IMR-90 (cell line): ENCODE results near the gene C13orf46. TPM values are rescaled to one million over a fixed set of nuclear protein-coding genes. Genes with fewer than 3 reads are reported as not detected.

ENCODE experiments used
- ATAC-seq: fragments of 200-7000 bp; cut with Tn5 transposase; 2 replicates; pipeline ENCODE4 v1.9.1; 2020; ENCODE audit warnings: low read depth, mild to moderate bottlenecking, moderate library complexity
- BruUV-seq: library from RNA; stranded (reverse); fragments of 400-500 nt; replicated peaks from 2 replicates; lab custom pipeline; 2021; lab: Mats Ljungman, UMichigan
- CTCF ChIA-PET: fragments of 300-600 bp; formaldehyde crosslinking; extraction: SDS; loops from one replicate; lab custom pipeline; 2021; ENCODE audit warnings: antibody characterized with exemption; lab: Yijun Ruan, JAX
- POLR2A ChIA-PET: fragments of 300-600 bp; sonication (Branson Sonifier 250); formaldehyde crosslinking; loops from one replicate; lab custom pipeline; 2022; ENCODE audit warnings: antibody characterized with exemption; ENCODE audit not compliant: unreplicated experiment; lab: Charles Lee
- DNase-seq: peaks from one replicate; pipeline ENCODE4 v3.0.0; 2013
- H2AFZ ChIP-seq: replicated peaks from 2 replicates; pipeline ENCODE3; 2013; ENCODE audit warnings: low read length, mild to moderate bottlenecking; ENCODE audit not compliant: poor library complexity
- H2AK5ac ChIP-seq: 2 replicates; pipeline ENCODE4 v1.6.1; 2013; ENCODE audit warnings: low read depth, low read length, inconsistent platforms
- H2AK9ac ChIP-seq: replicated peaks from 2 replicates; pipeline ENCODE3; 2013; ENCODE audit warnings: mild to moderate bottlenecking, low read depth, low read length, moderate library complexity; ENCODE audit not compliant: poor library complexity
- H2BK120ac ChIP-seq: 2 replicates; pipeline ENCODE4 v1.6.1; 2013; ENCODE audit warnings: low read depth, low read length, inconsistent platforms
- H2BK15ac ChIP-seq: 3 replicates; pipeline ENCODE4 v1.6.1; 2013; ENCODE audit warnings: low read depth, low read length, inconsistent platforms
- H2BK20ac ChIP-seq: 2 replicates; pipeline ENCODE4 v1.6.1; 2013; ENCODE audit warnings: low read depth, mild to moderate bottlenecking, inconsistent platforms, low read length, moderate library complexity
- H2BK5ac ChIP-seq: 2 replicates; pipeline ENCODE4 v1.6.1; 2013; ENCODE audit warnings: mild to moderate bottlenecking, low read depth, low read length, inconsistent platforms; ENCODE audit not compliant: poor library complexity, severe bottlenecking
- H3K14ac ChIP-seq: replicated peaks from 2 replicates; pipeline ENCODE4 v1.6.1; 2013; ENCODE audit warnings: low read depth, low read length, inconsistent platforms
- H3K18ac ChIP-seq: 2 replicates; pipeline ENCODE4 v1.6.1; 2013; ENCODE audit warnings: low read depth, low read length, control low read depth
- H3K23ac ChIP-seq: 2 replicates; pipeline ENCODE4 v1.6.1; 2013; ENCODE audit warnings: low read depth, low read length, inconsistent platforms
- H3K27ac ChIP-seq: 2 replicates; pipeline ENCODE4 v1.5.1; 2013; ENCODE audit warnings: mild to moderate bottlenecking, control low read depth, low read length; ENCODE audit not compliant: insufficient read depth
- H3K27me3 ChIP-seq: 2 replicates; pipeline ENCODE4 v1.6.1; 2013; ENCODE audit warnings: low read length; ENCODE audit not compliant: control insufficient read depth, insufficient read depth
- H3K36me3 ChIP-seq: 2 replicates; pipeline ENCODE4 v1.6.1; 2013; ENCODE audit warnings: low read length, mixed read lengths; ENCODE audit not compliant: control insufficient read depth, insufficient read depth
- H3K4ac ChIP-seq: 2 replicates; pipeline ENCODE4 v1.6.1; 2013; ENCODE audit warnings: low read depth, low read length, inconsistent platforms
- H3K4me1 ChIP-seq: 2 replicates; pipeline ENCODE4 v1.6.1; 2013; ENCODE audit warnings: low read length, mixed read lengths; ENCODE audit not compliant: control insufficient read depth, insufficient read depth
- H3K4me2 ChIP-seq: 2 replicates; pipeline ENCODE4 v1.6.1; 2013; ENCODE audit warnings: low read depth, mild to moderate bottlenecking, control low read depth, low read length, moderate library complexity
- H3K4me3 ChIP-seq: 2 replicates; pipeline ENCODE4 v1.5.1; 2013; ENCODE audit warnings: low read depth, mild to moderate bottlenecking, control low read depth, low read length, moderate library complexity; ENCODE audit not compliant: insufficient read depth
- H3K56ac ChIP-seq: 2 replicates; pipeline ENCODE4 v1.6.1; 2013; ENCODE audit warnings: low read length, inconsistent platforms; ENCODE audit not compliant: insufficient read depth; ENCODE audit errors: extremely low read depth
- H3K79me1 ChIP-seq, 2 experiments: 2 replicates each; pipeline ENCODE4 v1.6.1; 2013; ENCODE audit warnings: low read length in 2 of 2, inconsistent platforms in 1 of 2, low read depth in 1 of 2
- H3K9ac ChIP-seq: 2 replicates; pipeline ENCODE4 v1.6.1; 2013; ENCODE audit warnings: low read depth, low read length, control low read depth
- H3K9me1 ChIP-seq: 2 replicates; pipeline ENCODE4 v1.6.1; 2013; ENCODE audit warnings: low read length, inconsistent platforms; ENCODE audit not compliant: insufficient read depth
- H3K9me3 ChIP-seq: 2 replicates; pipeline ENCODE4 v1.6.1; 2013; ENCODE audit warnings: low read length; ENCODE audit not compliant: control insufficient read depth, insufficient read depth
- H4K20me1 ChIP-seq: 2 replicates; pipeline ENCODE4 v1.6.1; 2013; ENCODE audit warnings: low read length, inconsistent platforms; ENCODE audit not compliant: insufficient read depth
- H4K5ac ChIP-seq: 2 replicates; pipeline ENCODE4 v1.6.1; 2013; ENCODE audit warnings: mild to moderate bottlenecking, low read depth, low read length, control low read depth
- H4K8ac ChIP-seq, 2 experiments: 2 replicates each; pipeline ENCODE4 v1.6.1; 2013; ENCODE audit warnings: low read depth in 2 of 2, low read length in 2 of 2, control low read depth in 1 of 2, inconsistent platforms in 1 of 2
- H4K91ac ChIP-seq: 2 replicates; pipeline ENCODE4 v1.6.1; 2013; ENCODE audit warnings: low read depth, low read length, inconsistent platforms; ENCODE audit not compliant: insufficient read depth
- BHLHE40 ChIP-seq: fragments of 150-350 bp; IDR thresholded peaks from 2 replicates; pipeline ENCODE4 v1.6.1; 2016; ENCODE audit warnings: mild to moderate bottlenecking, low read depth, low read length
- CEBPB ChIP-seq: IDR thresholded peaks from 2 replicates; pipeline ENCODE4 v1.6.1; 2012; ENCODE audit warnings: low read depth, low read length, improper control_type of control experiment
- CHD1 ChIP-seq: IDR thresholded peaks from 2 replicates; pipeline ENCODE4 v1.6.1; 2012; ENCODE audit warnings: low read depth, low read length, improper control_type of control experiment
- FOS ChIP-seq: fragments of 150-350 bp; IDR thresholded peaks from 2 replicates; pipeline ENCODE4 v1.6.1; 2016; ENCODE audit warnings: low read depth, low read length
- MAFK ChIP-seq: IDR thresholded peaks from 2 replicates; pipeline ENCODE4 v1.6.1; 2012; ENCODE audit warnings: low read depth, low read length, improper control_type of control experiment
- MAZ ChIP-seq: IDR thresholded peaks from 2 replicates; pipeline ENCODE4 v1.6.1; 2012; ENCODE audit warnings: low read depth, mild to moderate bottlenecking, low read length, improper control_type of control experiment, moderate library complexity, borderline replicate concordance
- MXI1 ChIP-seq: IDR thresholded peaks from 2 replicates; pipeline ENCODE4 v1.6.1; 2012; ENCODE audit warnings: low read depth, mild to moderate bottlenecking, low read length, moderate library complexity, borderline replicate concordance
- NFE2L2 ChIP-seq: fragments of 150-350 bp; IDR thresholded peaks from 2 replicates; pipeline ENCODE4 v1.6.1; 2016; ENCODE audit warnings: low read depth, mild to moderate bottlenecking, low read length
- POLR2A ChIP-seq: IDR thresholded peaks from 2 replicates; pipeline ENCODE4 v1.6.1; 2012; ENCODE audit warnings: mild to moderate bottlenecking, low read depth, low read length
- RAD21 ChIP-seq: IDR thresholded peaks from 2 replicates; pipeline ENCODE4 v1.6.1; 2012; ENCODE audit warnings: low read length, improper control_type of control experiment
- RCOR1 ChIP-seq: IDR thresholded peaks from 2 replicates; pipeline ENCODE4 v1.6.1; 2012; ENCODE audit warnings: mild to moderate bottlenecking, low read length, improper control_type of control experiment; ENCODE audit not compliant: insufficient replicate concordance
- RFX5 ChIP-seq: IDR thresholded peaks from 2 replicates; pipeline ENCODE4 v1.8.0; 2012; ENCODE audit warnings: low read depth, mild to moderate bottlenecking, low read length, moderate library complexity
- SMC3 ChIP-seq: fragments of 150-350 bp; IDR thresholded peaks from 2 replicates; pipeline ENCODE4 v1.6.1; 2016; ENCODE audit warnings: low read depth, mild to moderate bottlenecking, antibody characterized with exemption, low read length, moderate library complexity
- WGBS, 2 experiments: methylation state at CpG; one replicate each; pipeline versions ENCODE4 v1.1.5 to v1.1.7; 2013; ENCODE audit warnings: missing lambda C conversion rate in 2 of 2; ENCODE audit not compliant: insufficient read length in 1 of 2; ENCODE audit errors: extremely low coverage in 2 of 2; 5-methylcytosine and 5-hydroxymethylcytosine counted together
- dilution Hi-C: fragments of 300-500 bp; cut with HindIII; formaldehyde crosslinking; loops from one replicate; pipeline ENCODE4 v1.14.3; 2018; ENCODE audit warnings: low sequenced_read_pairs; ENCODE audit not compliant: unreplicated experiment
- in situ Hi-C: fragments of 300-500 bp; cut with MboI; formaldehyde crosslinking; loops from 3 replicates; pipeline ENCODE4 v1.14.3; 2019; ENCODE audit warnings: low sequenced_read_pairs, inconsistent platforms, mixed read lengths
- intact Hi-C: fragments of 100-400 bp; cut with micrococcal nuclease; formaldehyde crosslinking; loops from 2 replicates; pipeline ENCODE4 v1.10.0; 2022
- polyA plus RNA-seq, 3 experiments: library from polyadenylated mRNA; depleted of rRNA; stranded (reverse); fragments of >200 nt; gene quantifications; 2 replicates each; pipeline ENCODE4 v1.2.3, GENCODE V29; 2012; ENCODE audit warnings: low replicate concordance in 1 of 3
- total RNA-seq: library from RNA; depleted of rRNA; stranded (reverse); fragments of >200 nt; gene quantifications from 2 replicates; pipeline ENCODE4 v1.2.3, GENCODE V29; 2012
- TF ChIP-seq, protein P1 (sequence below): conservative IDR thresholded peaks from 2 replicates; pipeline ENCODE4 v1.5.1; 2012; ENCODE audit warnings: mild to moderate bottlenecking, low read depth, low read length, improper control_type of control experiment
- TF ChIP-seq, protein P2 (sequence below): fragments of 150-350 bp; IDR thresholded peaks from 2 replicates; pipeline ENCODE4 v1.6.1; 2016; ENCODE audit warnings: low read depth, mild to moderate bottlenecking, low read length, moderate library complexity, borderline replicate concordance
- TF ChIP-seq, protein P3 (sequence below): fragments of 150-350 bp; IDR thresholded peaks from 2 replicates; pipeline ENCODE4 v1.6.1; 2017; ENCODE audit warnings: mild to moderate bottlenecking, antibody characterized with exemption, low read length, low read depth

C13orf46 gene
- total and polyA plus RNA-seq, 2 of the 4 experiments (the other 2 are of a cell fraction): under 0.01 to 2.1 TPM

DNA sequence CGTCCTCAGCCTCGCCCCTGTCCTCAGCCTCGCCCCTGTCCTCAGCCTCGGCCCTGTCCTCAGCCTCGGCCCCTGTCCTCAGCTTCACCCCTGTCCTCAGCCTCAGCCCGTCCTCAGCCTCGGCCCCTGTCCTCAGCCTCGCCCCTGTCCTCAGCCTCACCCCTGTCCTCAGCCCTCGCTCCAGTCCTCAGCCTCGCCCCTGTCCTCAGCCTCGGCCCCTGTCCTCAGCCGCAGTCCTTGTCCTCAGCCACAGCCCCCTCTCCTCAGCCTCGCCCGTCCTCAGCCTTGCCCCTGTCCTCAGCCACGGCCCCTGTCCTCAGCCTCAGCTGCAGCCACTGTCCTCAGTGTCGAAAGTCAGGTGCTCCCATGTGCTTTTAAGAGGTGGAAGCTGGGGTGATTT is 10.5 kb downstream of the C13orf46 start:
- Histone ChIP-seq H3K14ac (no peak overlapping the region), H2AFZ (peak overlapping the region; percentile 15), H4K8ac (no peak overlapping the region), H3K4me3 (no peak overlapping the region), H3K36me3 (peaks cover 23% of the 10 kb centered on the region), H2AK5ac (no peak overlapping the region), H3K27me3 (no peaks in the 10 kb centered on the region), H3K4me1 (no peaks in the 10 kb centered on the region), H3K27ac (no peak overlapping the region), H2BK15ac (no peak overlapping the region), H3K56ac (no peak overlapping the region), H3K23ac (no peak overlapping the region), H3K18ac (no peak overlapping the region), H3K9ac (no peak overlapping the region), H4K20me1 (no peaks in the 10 kb centered on the region), H2BK20ac (no peak overlapping the region), H2BK120ac (no peak overlapping the region), H3K79me1 (peaks cover 0 to 6% of the 10 kb centered on the region in 2 experiments; a peak in 1 of 4 replicates), H3K4me2 (no peak overlapping the region), H3K9me1 (no peaks in the 10 kb centered on the region), H2AK9ac (no peak overlapping the region), H3K4ac (no peak overlapping the region), H3K9me3 (peaks cover 11% of the 10 kb centered on the region), H2BK5ac (no peak overlapping the region), H4K91ac (no peak overlapping the region), H4K5ac (no peak overlapping the region)
- in situ Hi-C loops (no loop called here), dilution Hi-C loops (no loop called here), intact Hi-C loops (no loop called here)
- no TSS peak for BruUV-seq
- ChIA-PET POLR2A (no interaction called here), CTCF (no interaction called here)
- WGBS, 2 experiments: 100% methylated on average over 7 of the region's 16 CpGs; no CpG with 5 or more reads in 1 of the 2 experiments
- no peak for TF ChIP-seq RAD21
- no peak for TF ChIP-seq MAFK
- no peak for TF ChIP-seq RCOR1
- no peak for TF ChIP-seq FOS
- no peak for TF ChIP-seq CHD1
- no peak for TF ChIP-seq BHLHE40
- TF ChIP-seq MAZ: no peak
- TF ChIP-seq SMC3: no peak
- TF ChIP-seq, protein P1, sequence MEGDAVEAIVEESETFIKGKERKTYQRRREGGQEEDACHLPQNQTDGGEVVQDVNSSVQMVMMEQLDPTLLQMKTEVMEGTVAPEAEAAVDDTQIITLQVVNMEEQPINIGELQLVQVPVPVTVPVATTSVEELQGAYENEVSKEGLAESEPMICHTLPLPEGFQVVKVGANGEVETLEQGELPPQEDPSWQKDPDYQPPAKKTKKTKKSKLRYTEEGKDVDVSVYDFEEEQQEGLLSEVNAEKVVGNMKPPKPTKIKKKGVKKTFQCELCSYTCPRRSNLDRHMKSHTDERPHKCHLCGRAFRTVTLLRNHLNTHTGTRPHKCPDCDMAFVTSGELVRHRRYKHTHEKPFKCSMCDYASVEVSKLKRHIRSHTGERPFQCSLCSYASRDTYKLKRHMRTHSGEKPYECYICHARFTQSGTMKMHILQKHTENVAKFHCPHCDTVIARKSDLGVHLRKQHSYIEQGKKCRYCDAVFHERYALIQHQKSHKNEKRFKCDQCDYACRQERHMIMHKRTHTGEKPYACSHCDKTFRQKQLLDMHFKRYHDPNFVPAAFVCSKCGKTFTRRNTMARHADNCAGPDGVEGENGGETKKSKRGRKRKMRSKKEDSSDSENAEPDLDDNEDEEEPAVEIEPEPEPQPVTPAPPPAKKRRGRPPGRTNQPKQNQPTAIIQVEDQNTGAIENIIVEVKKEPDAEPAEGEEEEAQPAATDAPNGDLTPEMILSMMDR: no peak
- TF ChIP-seq, protein P2, sequence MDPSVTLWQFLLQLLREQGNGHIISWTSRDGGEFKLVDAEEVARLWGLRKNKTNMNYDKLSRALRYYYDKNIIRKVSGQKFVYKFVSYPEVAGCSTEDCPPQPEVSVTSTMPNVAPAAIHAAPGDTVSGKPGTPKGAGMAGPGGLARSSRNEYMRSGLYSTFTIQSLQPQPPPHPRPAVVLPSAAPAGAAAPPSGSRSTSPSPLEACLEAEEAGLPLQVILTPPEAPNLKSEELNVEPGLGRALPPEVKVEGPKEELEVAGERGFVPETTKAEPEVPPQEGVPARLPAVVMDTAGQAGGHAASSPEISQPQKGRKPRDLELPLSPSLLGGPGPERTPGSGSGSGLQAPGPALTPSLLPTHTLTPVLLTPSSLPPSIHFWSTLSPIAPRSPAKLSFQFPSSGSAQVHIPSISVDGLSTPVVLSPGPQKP: no peak
- TF ChIP-seq, protein P3, sequence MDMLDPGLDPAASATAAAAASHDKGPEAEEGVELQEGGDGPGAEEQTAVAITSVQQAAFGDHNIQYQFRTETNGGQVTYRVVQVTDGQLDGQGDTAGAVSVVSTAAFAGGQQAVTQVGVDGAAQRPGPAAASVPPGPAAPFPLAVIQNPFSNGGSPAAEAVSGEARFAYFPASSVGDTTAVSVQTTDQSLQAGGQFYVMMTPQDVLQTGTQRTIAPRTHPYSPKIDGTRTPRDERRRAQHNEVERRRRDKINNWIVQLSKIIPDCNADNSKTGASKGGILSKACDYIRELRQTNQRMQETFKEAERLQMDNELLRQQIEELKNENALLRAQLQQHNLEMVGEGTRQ: no peak
- no peak for TF ChIP-seq RFX5
- TF ChIP-seq CEBPB: no peak
- TF ChIP-seq POLR2A: no peak
- TF ChIP-seq NFE2L2: no peak
- no peak for TF ChIP-seq MXI1
- no peak for DNase-seq
- ATAC-seq: no peak
